Measurements from ENCODE around the gene KDM8.

Gene KDM8

GRCh38 chr16:27239906-27240655 is 36.8 kb downstream of the KDM8 start:
- no peak for ATAC-seq (ENCODE audit: low read depth)
- Histone ChIP-seq H3K36me3 (ENCODE audit: low read depth) (no peaks in the 10 kb centered on the region; the same call in 1 of the 2 replicates), H3K9me3 (ENCODE audit: severe bottlenecking) (no peaks in the 10 kb centered on the region), H3K27me3 (ENCODE audit: insufficient read depth, poor library complexity, severe bottlenecking) (no peaks in the 10 kb centered on the region), H3K4me1 (ENCODE audit: insufficient read depth, poor library complexity, severe bottlenecking) (peaks cover 14% of the 10 kb centered on the region), H3K4me3 (ENCODE audit: severe bottlenecking) (no peak overlapping the region), H3K27ac (ENCODE audit: poor library complexity, severe bottlenecking) (no peak overlapping the region)
- no peak for DNase-seq (ENCODE audit: low spot score)
- no peak for TF ChIP-seq CTCF (IDR thresholded peaks at IDR 0.05; ENCODE audit: poor library complexity, severe bottlenecking)

- H3K4me3 ChIP-seq (ENCODE audit: severe bottlenecking): no peak overlapping the region
- H3K9me3 ChIP-seq (ENCODE audit: severe bottlenecking): no peaks in the 10 kb centered on the region
- DNase-seq (ENCODE audit: low spot score): no peak
- H3K36me3 ChIP-seq (ENCODE audit: low read depth): no peaks in the 10 kb centered on the region; the same call in 1 of the 2 replicates
- TF ChIP-seq CTCF (IDR thresholded peaks at IDR 0.05; ENCODE audit: poor library complexity, severe bottlenecking): no peak
- no peak overlapping the region for H3K27ac ChIP-seq (ENCODE audit: poor library complexity, severe bottlenecking)
- ATAC-seq (ENCODE audit: low read depth): peak; percentile 15; the same call in 1 of the 3 replicates
- peaks cover 19% of the 10 kb centered on the region for H3K4me1 ChIP-seq (ENCODE audit: insufficient read depth, poor library complexity, severe bottlenecking)
- H3K27me3 ChIP-seq (ENCODE audit: insufficient read depth, poor library complexity, severe bottlenecking): no peaks in the 10 kb centered on the region
Measured at GRCh38 chr16:27240948-27241531, 37.7 kb downstream of the KDM8 start.

GRCh38 chr16:27241658-27242057 is 38.3 kb downstream of the KDM8 start:
- H3K4me1 ChIP-seq (ENCODE audit: insufficient read depth, poor library complexity, severe bottlenecking): peaks cover 23% of the 10 kb centered on the region
- no peak for TF ChIP-seq CTCF (IDR thresholded peaks at IDR 0.05; ENCODE audit: poor library complexity, severe bottlenecking)
- H3K27me3 ChIP-seq (ENCODE audit: insufficient read depth, poor library complexity, severe bottlenecking): no peaks in the 10 kb centered on the region
- H3K36me3 ChIP-seq (ENCODE audit: low read depth): no peaks in the 10 kb centered on the region; the same call in 1 of the 2 replicates
- DNase-seq (ENCODE audit: low spot score) (no peak), ATAC-seq (ENCODE audit: low read depth) (no peak)
- no peaks in the 10 kb centered on the region for H3K9me3 ChIP-seq (ENCODE audit: severe bottlenecking)
- no peak overlapping the region for H3K4me3 ChIP-seq (ENCODE audit: severe bottlenecking)
- no peak overlapping the region for H3K27ac ChIP-seq (ENCODE audit: poor library complexity, severe bottlenecking)

GRCh38 chr16:27242398-27242797 is 39.1 kb downstream of the KDM8 start:
- peaks cover 23% of the 10 kb centered on the region for H3K4me1 ChIP-seq (ENCODE audit: insufficient read depth, poor library complexity, severe bottlenecking)
- no peak for TF ChIP-seq CTCF (IDR thresholded peaks at IDR 0.05; ENCODE audit: poor library complexity, severe bottlenecking)
- ATAC-seq (ENCODE audit: low read depth) (no peak), DNase-seq (ENCODE audit: low spot score) (no peak)
- no peak overlapping the region for H3K27ac ChIP-seq (ENCODE audit: poor library complexity, severe bottlenecking)
- H3K4me3 ChIP-seq (ENCODE audit: severe bottlenecking): no peak overlapping the region
- no peaks in the 10 kb centered on the region for H3K9me3 ChIP-seq (ENCODE audit: severe bottlenecking)
- no peaks in the 10 kb centered on the region for H3K27me3 ChIP-seq (ENCODE audit: insufficient read depth, poor library complexity, severe bottlenecking)
- H3K36me3 ChIP-seq (ENCODE audit: low read depth): no peaks in the 10 kb centered on the region; the same call in 1 of the 2 replicates

Measured in RWPE2 (cell line).